Pons (tissue), 1 donor: ENCODE data around the gene INAVA.
"Not testable (repeated sequence)": the region's sequence is repeated elsewhere in the genome, so short reads cannot be mapped to it uniquely, and the experiment has no call there.

ENCODE experiments used
- DNase-seq: peaks from one replicate; pipeline ENCODE4 v3.0.0-alpha.2; 2016; ENCODE audit warnings: low spot score

INAVA gene

GRCh38 chr1:200921571-200922110 is 26.9 kb downstream of the INAVA start:
- no peak for DNase-seq

GRCh38 chr1:200922406-200922805 is 27.7 kb downstream of the INAVA start:
- DNase-seq, result no peak

DNA sequence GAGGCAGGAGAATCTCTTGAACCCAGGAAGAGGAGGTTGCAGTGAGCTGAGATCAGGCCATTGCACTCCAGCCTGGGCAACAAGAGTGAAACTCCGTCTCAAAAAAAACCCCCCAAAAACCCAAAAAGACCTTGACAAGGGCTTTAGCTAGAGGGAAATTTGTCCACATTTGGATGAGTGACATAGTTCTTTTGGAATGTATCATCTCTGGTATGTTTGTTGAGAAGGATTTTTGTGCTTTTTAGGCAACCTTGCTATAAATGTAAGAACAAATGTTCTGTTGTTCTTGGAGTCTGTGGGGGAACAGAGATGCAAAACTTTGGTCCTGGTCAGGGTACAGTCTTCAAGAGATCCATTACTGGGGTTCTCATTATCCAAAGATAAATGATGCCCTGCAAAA is 28.9 kb downstream of the INAVA start:
- DNase-seq, result no peak

DNA sequence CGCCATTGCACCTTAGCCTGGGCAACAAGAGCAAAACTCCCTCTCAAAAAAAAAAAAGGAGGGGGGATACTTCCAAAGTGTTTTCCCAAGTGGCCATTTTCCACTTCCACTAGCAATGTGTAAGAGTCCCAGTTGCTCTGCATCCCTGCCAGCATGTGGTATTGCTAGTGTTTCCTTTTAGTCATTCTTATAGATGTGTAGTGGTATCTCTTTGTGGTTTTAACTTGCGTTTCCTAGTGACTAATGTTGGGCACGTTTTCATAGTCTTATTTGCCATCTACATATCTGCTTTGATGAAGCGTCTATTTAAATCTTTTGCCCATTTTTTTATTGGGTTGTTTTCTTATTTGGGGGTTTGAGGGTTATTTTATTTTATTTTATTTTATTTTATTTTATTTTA is 31.1 kb downstream of the INAVA start:
- no peak for DNase-seq

- no peak for DNase-seq
Measured at GRCh38 chr1:200929530-200930278, 35.0 kb downstream of the INAVA start.

DNA sequence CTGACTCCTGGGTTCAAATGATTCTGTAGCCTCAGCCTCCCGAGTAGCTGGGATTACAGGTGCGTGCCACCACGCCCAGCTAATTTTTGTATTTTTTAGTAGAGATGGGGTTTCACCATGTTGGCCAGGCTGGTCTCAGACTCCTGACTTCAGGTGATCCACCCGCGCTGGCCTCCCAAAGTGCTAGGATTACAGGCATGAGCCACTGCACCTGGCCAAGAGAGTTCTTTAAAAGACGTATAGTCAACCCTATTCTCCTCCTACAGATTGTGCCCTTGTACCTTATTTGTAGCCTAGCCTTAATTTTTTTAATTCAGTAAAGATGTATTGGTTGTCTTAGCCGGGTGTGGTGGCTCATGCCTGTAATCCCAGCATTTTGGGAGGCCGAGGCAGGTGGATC is 35.6 kb downstream of the INAVA start:
- not testable (repeated sequence) for DNase-seq

GRCh38 chr1:200931776-200932175 is 37.1 kb downstream of the INAVA start:
- no peak for DNase-seq

DNA sequence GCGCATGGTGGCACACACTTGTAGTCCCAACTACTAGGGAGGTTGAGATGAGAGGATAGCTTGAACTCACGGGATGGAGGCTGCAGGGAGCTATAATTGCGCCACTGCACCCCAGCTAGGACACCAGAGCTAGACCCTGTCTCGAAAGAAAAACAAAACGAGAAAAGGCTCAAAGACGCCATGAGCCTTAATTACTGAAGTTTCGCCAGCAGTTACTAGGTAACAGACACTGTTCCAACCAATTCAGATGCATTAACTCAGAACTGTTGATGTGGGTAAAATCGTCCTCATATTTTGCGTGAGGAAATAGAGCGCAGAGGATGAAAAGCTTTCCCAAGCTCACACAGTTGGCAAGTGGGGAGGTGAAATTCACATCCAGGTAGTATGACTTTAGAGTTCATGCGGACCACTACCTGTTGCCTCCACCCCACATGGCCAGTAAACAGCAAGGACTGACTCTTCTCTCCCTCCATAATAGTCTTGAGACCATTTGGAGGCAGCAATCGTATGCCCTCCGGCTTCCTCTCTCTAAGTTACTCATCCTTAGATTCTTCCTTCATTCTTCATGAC is 40.1 kb downstream of the INAVA start:
- DNase-seq, result no peak

- DNase-seq, result not testable (repeated sequence)
Measured at GRCh38 chr1:200935286-200935962, 40.7 kb downstream of the INAVA start.

DNA sequence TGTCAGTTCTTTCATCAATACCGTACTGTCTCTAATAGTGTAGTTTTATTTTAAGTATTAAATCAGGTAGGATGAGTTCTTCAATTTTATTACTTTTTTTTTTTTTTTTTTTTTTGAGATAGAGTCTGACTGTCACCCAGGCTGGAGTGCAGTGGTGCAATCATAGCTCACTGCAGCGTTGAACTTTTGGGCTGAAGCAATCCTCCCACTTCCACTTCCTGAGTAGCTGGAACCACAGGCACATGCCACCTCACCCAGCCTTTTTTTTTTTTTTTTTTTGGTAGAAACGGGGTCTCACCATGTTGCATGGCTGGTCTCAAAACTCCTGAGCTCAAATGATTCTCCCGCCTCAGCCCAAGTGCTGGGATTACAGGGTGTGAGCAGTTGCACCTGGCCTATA is 44.3 kb downstream of the INAVA start:
- no peak for DNase-seq

DNA sequence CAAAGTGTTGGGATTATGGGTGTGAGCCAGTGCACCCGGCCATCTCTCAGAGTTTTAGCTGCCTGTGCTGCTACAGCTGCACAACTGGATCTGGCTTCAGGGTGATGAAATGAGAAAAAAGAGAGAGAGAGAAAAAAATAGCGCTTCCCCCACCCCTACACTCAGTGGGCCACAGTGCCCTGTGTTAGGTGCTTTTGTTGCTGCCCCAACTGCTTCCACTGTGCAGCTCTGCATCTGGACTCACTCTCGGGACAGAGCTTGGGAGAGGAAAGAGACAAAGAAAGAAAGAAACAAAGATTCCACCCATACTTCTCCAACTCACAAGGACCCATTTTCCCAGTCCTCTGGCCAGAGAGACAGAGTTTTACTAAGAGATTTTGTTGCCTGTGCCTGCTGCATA is 50.4 kb downstream of the INAVA start:
- no peak for DNase-seq

GRCh38 chr1:200947059-200947566 is 52.4 kb downstream of the INAVA start:
- no peak for DNase-seq

DNA sequence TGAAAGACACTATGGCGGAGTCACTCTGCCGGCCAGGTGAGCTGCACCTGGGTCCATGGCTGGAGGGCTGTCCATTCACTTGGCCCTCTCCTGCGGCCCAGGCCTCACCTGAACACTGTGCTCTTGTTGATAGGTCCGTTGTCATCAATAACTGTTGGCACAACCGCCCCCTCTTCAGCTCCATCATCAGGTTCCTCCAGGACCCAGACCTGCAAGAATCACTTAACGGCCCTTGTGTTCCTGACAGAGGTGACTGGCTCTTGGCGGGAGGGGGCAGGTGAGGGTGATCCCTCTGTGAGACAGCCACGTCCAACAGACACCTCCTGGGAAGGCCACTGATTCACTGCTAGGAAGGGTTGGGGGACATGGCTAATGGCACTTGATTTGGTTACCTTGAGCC is 54.9 kb downstream of the INAVA start:
- DNase-seq, result no peak

DNA sequence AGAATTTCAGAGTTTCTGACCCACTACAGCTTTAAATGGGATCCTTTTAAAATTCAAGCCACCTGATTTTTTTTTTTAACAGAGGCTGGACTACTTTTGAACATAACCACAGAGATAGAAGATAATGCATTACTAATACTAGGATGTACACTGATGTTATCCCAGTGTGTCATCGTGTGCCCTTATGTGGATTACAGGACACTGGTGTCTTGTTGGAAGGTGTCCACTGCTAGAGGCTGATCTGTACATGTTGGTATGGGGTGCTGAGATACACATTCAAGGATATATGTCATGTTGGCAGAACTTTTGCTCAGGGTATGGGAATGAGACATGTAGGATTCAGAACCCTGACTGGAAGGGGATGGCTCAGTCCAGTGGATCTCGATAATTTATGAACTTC is 56.3 kb downstream of the INAVA start:
- DNase-seq, result no peak

GRCh38 chr1:200954434-200954833 is 59.7 kb downstream of the INAVA start:
- DNase-seq, result no peak

GRCh38 chr1:200958597-200958996 is 63.9 kb downstream of the INAVA start:
- DNase-seq, result no peak

DNA sequence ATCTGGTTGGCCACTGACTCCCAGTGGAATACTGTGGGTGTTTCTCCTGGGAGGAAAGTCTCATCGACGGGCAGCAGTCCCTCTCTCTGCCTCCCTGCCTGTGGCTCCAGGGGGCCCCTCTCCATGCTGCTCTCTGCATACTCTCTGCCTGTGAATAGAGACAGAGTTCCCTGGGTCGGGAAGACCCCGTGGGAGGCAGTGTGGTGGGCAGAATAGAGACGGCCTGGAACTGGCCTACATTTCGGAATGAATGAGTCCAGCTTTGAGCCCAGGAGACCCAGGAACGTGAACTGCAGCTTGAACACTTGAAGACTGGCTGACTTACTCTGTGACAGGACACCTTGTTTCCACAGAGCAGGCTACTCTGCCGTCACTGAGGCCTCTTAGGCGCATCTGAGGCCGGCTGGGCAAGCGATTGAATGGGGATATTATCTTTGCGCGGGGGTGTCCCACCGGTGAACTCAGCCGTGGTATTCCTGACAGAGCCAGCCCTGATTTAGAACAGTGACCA is 64.8 kb downstream of the INAVA start:
- no peak for DNase-seq

GRCh38 chr1:200960236-200960947 is 65.7 kb downstream of the INAVA start:
- DNase-seq, result no peak

DNA sequence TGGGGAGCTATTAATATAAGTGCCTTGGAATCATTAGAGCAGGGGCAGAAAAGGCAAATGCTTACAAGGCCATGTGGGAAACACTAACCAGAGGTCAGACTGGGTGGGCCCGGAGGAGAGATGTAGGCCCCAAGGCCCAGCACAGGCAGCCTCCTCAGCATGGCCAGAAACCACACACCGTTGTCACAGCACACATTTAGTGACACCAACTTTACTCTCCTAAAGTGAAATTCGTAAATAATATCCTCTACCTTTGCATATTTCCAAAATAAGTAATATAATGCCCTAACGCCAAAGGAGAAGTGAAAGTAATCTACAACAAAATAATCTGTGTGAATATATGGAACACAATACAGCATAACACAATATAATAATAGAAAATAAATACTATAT is 66.2 kb downstream of the INAVA start:
- no peak for DNase-seq

GRCh38 chr1:200962151-200962550 is 67.5 kb downstream of the INAVA start:
- DNase-seq, result not testable (repeated sequence)

DNA sequence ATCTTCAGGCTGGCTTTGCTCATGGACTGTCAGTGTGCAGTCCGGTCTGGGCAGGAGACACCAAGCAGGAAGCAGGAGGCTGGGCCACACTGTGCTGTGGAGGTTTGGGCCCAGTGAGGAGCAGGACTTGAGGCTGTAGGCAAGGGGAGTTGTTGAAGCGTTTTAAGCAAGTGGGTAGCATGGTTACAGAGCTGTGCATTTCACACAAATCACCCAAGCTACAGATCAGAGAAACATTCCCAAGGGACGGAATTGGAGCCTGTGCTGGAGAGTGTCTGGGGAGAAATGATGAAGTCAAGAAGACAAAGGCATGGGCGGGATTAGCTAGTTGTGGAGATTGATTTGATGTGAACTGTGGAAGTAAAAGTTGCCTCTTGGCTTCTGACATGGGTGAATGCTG is 67.9 kb downstream of the INAVA start:
- DNase-seq, result no peak

DNA sequence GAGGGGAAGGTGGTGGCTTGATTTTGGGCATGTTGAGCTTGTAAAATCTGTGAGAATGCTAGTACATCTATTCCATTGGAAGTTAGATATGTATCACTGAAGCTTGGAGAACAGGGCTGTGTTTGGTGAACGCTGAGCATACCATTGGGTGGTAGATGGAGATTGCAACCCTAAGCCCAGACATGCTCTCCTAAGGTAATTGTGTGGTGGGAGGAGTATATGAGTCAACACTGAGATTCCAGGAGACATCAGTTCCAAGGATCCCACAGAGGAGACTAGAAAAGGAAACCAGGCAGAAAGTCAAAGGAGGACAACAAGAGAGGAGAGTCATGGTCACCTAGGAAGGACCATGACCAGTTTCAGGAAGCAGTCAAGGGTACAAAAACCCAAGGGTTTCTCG is 68.4 kb downstream of the INAVA start:
- no peak for DNase-seq
